ENCODE data around the gene CD6.

DNA sequence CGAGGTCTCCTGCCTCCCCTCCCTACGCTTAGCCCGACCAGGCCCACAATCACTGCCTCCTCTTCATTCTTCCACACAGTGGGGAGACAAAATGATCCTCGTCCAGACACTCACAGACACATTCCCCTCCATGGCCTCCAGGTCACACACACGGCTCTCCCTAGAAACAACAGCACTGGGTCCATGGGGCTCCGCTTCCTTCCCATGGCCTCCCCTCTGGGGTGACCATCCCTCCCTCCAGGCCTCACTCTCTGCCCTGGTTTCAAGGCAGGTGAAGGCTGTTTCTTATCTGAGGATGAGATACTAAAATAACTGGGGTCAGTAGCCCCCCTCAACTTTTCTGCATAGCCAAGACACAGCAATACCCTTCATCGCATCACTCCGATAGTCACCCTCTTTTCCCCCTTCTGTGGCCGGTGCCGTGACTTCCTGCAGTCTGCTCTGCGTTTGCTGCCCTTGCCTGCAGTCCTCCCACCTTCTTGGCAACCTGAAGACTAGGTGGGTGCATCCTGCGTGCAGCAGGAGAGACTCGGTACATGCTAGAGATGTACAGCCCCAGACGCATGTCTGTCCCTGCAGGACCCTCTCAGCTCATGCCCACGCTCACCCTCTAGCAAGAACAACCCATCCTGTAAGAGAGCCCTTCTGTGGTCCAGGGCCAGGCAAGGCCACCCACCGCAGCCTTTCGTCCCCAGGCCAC lies 55.8 kb downstream of the CD6 start:
- TF ChIP-seq ZNF324 (tag by site-specific recombination; IDR thresholded peaks at IDR 0.05) (no peak), ZNF549 (tag by site-specific recombination; IDR thresholded peaks at IDR 0.05) (no peak), ZNF274 (IDR thresholded peaks at IDR 0.05; ENCODE audit: low read length) (no peak), ZNF274 (tag by site-specific recombination; IDR thresholded peaks at IDR 0.05; ENCODE audit: borderline replicate concordance) (no peak), ZNF629 (tag by site-specific recombination; IDR thresholded peaks at IDR 0.05) (no peak), ZNF416 (tag by site-specific recombination; IDR thresholded peaks at IDR 0.05) (no peak), ZFP3 (tag by site-specific recombination; IDR thresholded peaks at IDR 0.05; ENCODE audit: low read depth) (no peak)
- TF ChIP-seq, protein P1, sequence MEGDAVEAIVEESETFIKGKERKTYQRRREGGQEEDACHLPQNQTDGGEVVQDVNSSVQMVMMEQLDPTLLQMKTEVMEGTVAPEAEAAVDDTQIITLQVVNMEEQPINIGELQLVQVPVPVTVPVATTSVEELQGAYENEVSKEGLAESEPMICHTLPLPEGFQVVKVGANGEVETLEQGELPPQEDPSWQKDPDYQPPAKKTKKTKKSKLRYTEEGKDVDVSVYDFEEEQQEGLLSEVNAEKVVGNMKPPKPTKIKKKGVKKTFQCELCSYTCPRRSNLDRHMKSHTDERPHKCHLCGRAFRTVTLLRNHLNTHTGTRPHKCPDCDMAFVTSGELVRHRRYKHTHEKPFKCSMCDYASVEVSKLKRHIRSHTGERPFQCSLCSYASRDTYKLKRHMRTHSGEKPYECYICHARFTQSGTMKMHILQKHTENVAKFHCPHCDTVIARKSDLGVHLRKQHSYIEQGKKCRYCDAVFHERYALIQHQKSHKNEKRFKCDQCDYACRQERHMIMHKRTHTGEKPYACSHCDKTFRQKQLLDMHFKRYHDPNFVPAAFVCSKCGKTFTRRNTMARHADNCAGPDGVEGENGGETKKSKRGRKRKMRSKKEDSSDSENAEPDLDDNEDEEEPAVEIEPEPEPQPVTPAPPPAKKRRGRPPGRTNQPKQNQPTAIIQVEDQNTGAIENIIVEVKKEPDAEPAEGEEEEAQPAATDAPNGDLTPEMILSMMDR (tag by site-specific recombination; IDR thresholded peaks at IDR 0.05): no peak
- TF ChIP-seq, protein P2, sequence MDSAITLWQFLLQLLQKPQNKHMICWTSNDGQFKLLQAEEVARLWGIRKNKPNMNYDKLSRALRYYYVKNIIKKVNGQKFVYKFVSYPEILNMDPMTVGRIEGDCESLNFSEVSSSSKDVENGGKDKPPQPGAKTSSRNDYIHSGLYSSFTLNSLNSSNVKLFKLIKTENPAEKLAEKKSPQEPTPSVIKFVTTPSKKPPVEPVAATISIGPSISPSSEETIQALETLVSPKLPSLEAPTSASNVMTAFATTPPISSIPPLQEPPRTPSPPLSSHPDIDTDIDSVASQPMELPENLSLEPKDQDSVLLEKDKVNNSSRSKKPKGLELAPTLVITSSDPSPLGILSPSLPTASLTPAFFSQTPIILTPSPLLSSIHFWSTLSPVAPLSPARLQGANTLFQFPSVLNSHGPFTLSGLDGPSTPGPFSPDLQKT (IDR thresholded peaks at IDR 0.05; ENCODE audit: borderline replicate concordance, low read depth, low read length): no peak
- TF ChIP-seq, protein P3, sequence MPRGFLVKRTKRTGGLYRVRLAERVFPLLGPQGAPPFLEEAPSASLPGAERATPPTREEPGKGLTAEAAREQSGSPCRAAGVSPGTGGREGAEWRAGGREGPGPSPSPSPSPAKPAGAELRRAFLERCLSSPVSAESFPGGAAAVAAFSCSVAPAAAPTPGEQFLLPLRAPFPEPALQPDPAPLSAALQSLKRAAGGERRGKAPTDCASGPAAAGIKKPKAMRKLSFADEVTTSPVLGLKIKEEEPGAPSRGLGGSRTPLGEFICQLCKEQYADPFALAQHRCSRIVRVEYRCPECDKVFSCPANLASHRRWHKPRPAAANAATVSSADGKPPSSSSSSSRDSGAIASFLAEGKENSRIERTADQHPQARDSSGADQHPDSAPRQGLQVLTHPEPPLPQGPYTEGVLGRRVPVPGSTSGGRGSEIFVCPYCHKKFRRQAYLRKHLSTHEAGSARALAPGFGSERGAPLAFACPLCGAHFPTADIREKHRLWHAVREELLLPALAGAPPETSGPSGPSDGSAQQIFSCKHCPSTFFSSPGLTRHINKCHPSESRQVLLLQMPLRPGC (tag by site-specific recombination; IDR thresholded peaks at IDR 0.05): no peak
- TF ChIP-seq, protein P4, sequence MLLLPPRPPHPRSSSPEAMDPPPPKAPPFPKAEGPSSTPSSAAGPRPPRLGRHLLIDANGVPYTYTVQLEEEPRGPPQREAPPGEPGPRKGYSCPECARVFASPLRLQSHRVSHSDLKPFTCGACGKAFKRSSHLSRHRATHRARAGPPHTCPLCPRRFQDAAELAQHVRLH (tag by site-specific recombination; IDR thresholded peaks at IDR 0.05): no peak

All from HEK293 (cell line).